Spleen (tissue), 7 donors: Measurements from ENCODE around the gene PAFAH1B1.
A peak's percentile ranks its signal among the peaks of the same experiment; 100 is the strongest.

Experiments
- CTCF ChIP-seq, 11 experiments: fragments of 200-600 bp in 7 of 11; fragments of 450-650 bp in 4 of 11; sonication (generic) in 4 of 11; IDR thresholded peaks in 8 of 11; conservative IDR thresholded peaks in 3 of 11; 1 replicate in 7 of 11; 2 replicates in 4 of 11; pipeline versions ENCODE4 v1.4.0 to v1.8.0; 2016 to 2021; ENCODE audit warnings: antibody characterized with exemption in 11 of 11, inconsistent platforms in 4 of 11, mild to moderate bottlenecking in 1 of 11
- POLR2A ChIP-seq, 3 donors: fragments of 450-650 bp; IDR thresholded peaks; one replicate each; pipeline ENCODE4 v1.5.1; 2017; ENCODE audit warnings: antibody characterized with exemption in 3 of 3, mild to moderate bottlenecking in 1 of 3
- POLR2AphosphoS5 ChIP-seq, 3 donors: sonication (generic); formaldehyde crosslinking; IDR thresholded peaks; one replicate each; pipeline ENCODE4 v1.5.1; 2017; ENCODE audit warnings: antibody characterized with exemption in 3 of 3
- donor health status: DM: no; HTN: no; CAD: no; lungs with moderate emphysema.
- donor health status: DM: no; HTN: no; CAD: no.
- donor health status: DM: no; HTN: no; CAD: no.

GRCh38 chr17:2691965-2692780, 98.7 kb downstream of the PAFAH1B1 start:
- no peak for TF ChIP-seq POLR2A (IDR thresholded peaks at IDR 0.05)
- TF ChIP-seq CTCF (IDR thresholded peaks at IDR 0.05 in 8 of 11, conservative IDR thresholded peaks at IDR 0.05 in 3 of 11) = no peak
- peak in 2 of 3 donors; percentile 6 to 21 for TF ChIP-seq POLR2AphosphoS5 (IDR thresholded peaks at IDR 0.05)
